Esophagus squamous epithelium (tissue), 4 donors: Measurements from ENCODE around the gene NUDT8.

Source experiments
- POLR2A ChIP-seq, 4 donors: fragments of 450-650 bp; IDR thresholded peaks; one replicate each; pipeline ENCODE4 v1.6.1; 2017; ENCODE audit warnings: antibody characterized with exemption in 4 of 4, mild to moderate bottlenecking in 4 of 4, moderate library complexity in 3 of 4
- TF ChIP-seq, protein P1 (sequence below), 6 experiments: fragments of 450-650 bp in 4 of 6; fragments of 200-600 bp in 2 of 6; sonication (generic) in 2 of 6; IDR thresholded peaks; one replicate each; pipeline ENCODE4 v1.5.1; 2016 to 2019; ENCODE audit warnings: antibody characterized with exemption in 6 of 6, mild to moderate bottlenecking in 4 of 6, moderate library complexity in 4 of 6

DNA sequence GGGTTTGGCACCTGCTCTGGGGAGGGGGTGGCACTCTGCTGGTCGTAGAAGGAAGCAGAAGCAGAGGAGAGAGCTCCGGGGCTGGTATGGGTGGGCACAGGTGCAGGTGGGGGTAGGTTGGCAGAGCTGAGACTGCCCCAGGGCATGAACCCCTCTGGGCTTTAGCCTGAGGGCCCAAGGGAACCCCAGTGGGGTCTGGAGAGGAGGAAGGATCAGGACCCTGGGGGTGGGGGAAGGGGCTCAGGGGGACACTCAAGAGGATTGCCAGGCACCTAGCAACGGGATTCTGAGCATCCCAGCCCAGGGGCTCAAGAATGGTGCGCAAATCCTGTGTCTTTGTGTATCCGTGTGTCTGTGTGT is 38.4 kb upstream of the NUDT8 start:
- TF ChIP-seq POLR2A (IDR thresholded peaks at IDR 0.05), result no peak
- TF ChIP-seq, protein P1, sequence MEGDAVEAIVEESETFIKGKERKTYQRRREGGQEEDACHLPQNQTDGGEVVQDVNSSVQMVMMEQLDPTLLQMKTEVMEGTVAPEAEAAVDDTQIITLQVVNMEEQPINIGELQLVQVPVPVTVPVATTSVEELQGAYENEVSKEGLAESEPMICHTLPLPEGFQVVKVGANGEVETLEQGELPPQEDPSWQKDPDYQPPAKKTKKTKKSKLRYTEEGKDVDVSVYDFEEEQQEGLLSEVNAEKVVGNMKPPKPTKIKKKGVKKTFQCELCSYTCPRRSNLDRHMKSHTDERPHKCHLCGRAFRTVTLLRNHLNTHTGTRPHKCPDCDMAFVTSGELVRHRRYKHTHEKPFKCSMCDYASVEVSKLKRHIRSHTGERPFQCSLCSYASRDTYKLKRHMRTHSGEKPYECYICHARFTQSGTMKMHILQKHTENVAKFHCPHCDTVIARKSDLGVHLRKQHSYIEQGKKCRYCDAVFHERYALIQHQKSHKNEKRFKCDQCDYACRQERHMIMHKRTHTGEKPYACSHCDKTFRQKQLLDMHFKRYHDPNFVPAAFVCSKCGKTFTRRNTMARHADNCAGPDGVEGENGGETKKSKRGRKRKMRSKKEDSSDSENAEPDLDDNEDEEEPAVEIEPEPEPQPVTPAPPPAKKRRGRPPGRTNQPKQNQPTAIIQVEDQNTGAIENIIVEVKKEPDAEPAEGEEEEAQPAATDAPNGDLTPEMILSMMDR (IDR thresholded peaks at IDR 0.05), result no peak
